ENCODE results near the gene PLEKHO2. TPM values are rescaled to one million over a fixed set of nuclear protein-coding genes. Genes with fewer than 3 reads are reported as not detected.

The PLEKHO2 gene
- total RNA-seq, 2 donors from 2014 or later, result 7.0 to 9.9 TPM

- H3K9me3 ChIP-seq, result no peaks in the 10 kb centered on the region
- TF ChIP-seq POLR2A (IDR thresholded peaks at IDR 0.05) (no peak), CTCF (IDR thresholded peaks at IDR 0.05) (no peak)
- DNase-seq (no peak), ATAC-seq (no peak)
- no peak overlapping the region for H3K4me3 ChIP-seq
- H3K27me3 ChIP-seq, result no peaks in the 10 kb centered on the region
- peaks cover 11% of the 10 kb centered on the region for H3K4me1 ChIP-seq
- H3K27ac ChIP-seq, result no peak overlapping the region
- no peaks in the 10 kb centered on the region for H3K36me3 ChIP-seq (replicated peaks in 1 of 2; ENCODE audit: insufficient read depth in 1 of 2, low read depth in 2 of 2)
- intact Hi-C loops (cut with DNase I), result no loop called here
- 94 to 96% methylated on average over 4 of the region's 4 CpGs for WGBS, 2 donors
These were observed 8.0 kb upstream of the PLEKHO2 start for GRCh38 chr15:64833690-64834089.

- Histone ChIP-seq H3K4me3 (no peak overlapping the region), H3K27me3 (no peaks in the 10 kb centered on the region), H3K4me1 (peaks cover 18% of the 10 kb centered on the region), H3K36me3 (replicated peaks in 1 of 2; ENCODE audit: insufficient read depth in 1 of 2, low read depth in 2 of 2) (no peaks in the 10 kb centered on the region), H3K9me3 (no peaks in the 10 kb centered on the region), H3K27ac (peak overlapping the region in 3 of 4 donors; percentile 11 to 68 (median 30))
- TF ChIP-seq CTCF (IDR thresholded peaks at IDR 0.05) (no peak), POLR2A (IDR thresholded peaks at IDR 0.05) (no peak)
- ATAC-seq, result peak; percentile 1
- DNase-seq, result no peak
- intact Hi-C loops (cut with DNase I), result no loop called here
- WGBS, 2 donors, result 21 to 36% methylated on average over 14 of the region's 14 CpGs
These were observed 5.6 kb upstream of the PLEKHO2 start for GRCh38 chr15:64836023-64836536.

- Histone ChIP-seq H3K9me3 (no peaks in the 10 kb centered on the region), H3K27ac (peak overlapping the region in 1 of 4 donors; percentile 16), H3K27me3 (no peaks in the 10 kb centered on the region), H3K4me3 (no peak overlapping the region), H3K4me1 (peaks cover 25% of the 10 kb centered on the region), H3K36me3 (replicated peaks in 1 of 2; ENCODE audit: insufficient read depth in 1 of 2, low read depth in 2 of 2) (no peaks in the 10 kb centered on the region)
- TF ChIP-seq CTCF (IDR thresholded peaks at IDR 0.05) (no peak), POLR2A (IDR thresholded peaks at IDR 0.05) (peak in 1 of 3 donors; percentile 12)
- WGBS, 2 donors, result 64 to 65% methylated on average over 1 of the region's 1 CpG
- intact Hi-C loops (cut with DNase I), result no loop called here
- ATAC-seq, result no peak
- DNase-seq, result peak in 1 of 4 donors; percentile 59
These were observed 4.2 kb upstream of the PLEKHO2 start for GRCh38 chr15:64837502-64837901.

- WGBS, 2 donors, result 0 to 2% methylated on average over 5 to 12 of the region's 12 CpGs
- H3K4me1 ChIP-seq, result peaks cover 25% of the 10 kb centered on the region
- no peaks in the 10 kb centered on the region for H3K36me3 ChIP-seq (replicated peaks in 1 of 2; ENCODE audit: insufficient read depth in 1 of 2, low read depth in 2 of 2)
- TF ChIP-seq CTCF (IDR thresholded peaks at IDR 0.05), result no peak
- H3K4me3 ChIP-seq, result peak overlapping the region; percentile 48 to 92
- intact Hi-C loops (cut with DNase I), result no loop called here
- no peaks in the 10 kb centered on the region for H3K27me3 ChIP-seq
- ATAC-seq (no peak), DNase-seq (no peak)
- H3K27ac ChIP-seq, result peak overlapping the region; percentile 83 to 94 (median 87)
- H3K9me3 ChIP-seq, result no peaks in the 10 kb centered on the region
These were observed 713 bp upstream of the PLEKHO2 start for GRCh38 chr15:64841060-64841343.
